A549 (cell line): ENCODE results near the gene RAB3C. TPM values are rescaled to one million over a fixed set of nuclear protein-coding genes. Genes with fewer than 3 reads are reported as not detected.

ENCODE experiments used
- ATAC-seq, 2 experiments: fragments of 200-7000 bp in 1 of 2; fragments of >200 bp in 1 of 2; cut with Nextera tagmentation in 1 of 2; cut with Tn5 transposase in 1 of 2; 3 replicates each; pipeline versions ENCODE4 v1.8.0 to v1.9.1; 2018 to 2020; ENCODE audit warnings: mild to moderate bottlenecking in 1 of 2, moderate library complexity in 1 of 2
- CTCF ChIA-PET: fragments of 300-600 bp; sonication (Branson Sonifier 250); formaldehyde crosslinking; extraction: SDS; loops from one replicate; lab custom pipeline; 2021; ENCODE audit warnings: antibody characterized with exemption, inconsistent platforms; lab: Yijun Ruan, JAX
- POLR2A ChIA-PET: fragments of 350-600 bp; formaldehyde crosslinking; extraction: SDS; loops from one replicate; lab custom pipeline; 2021; ENCODE audit warnings: antibody characterized with exemption, inconsistent platforms; lab: Yijun Ruan, JAX
- DNase-seq, 2 experiments: peaks; one replicate each; pipeline versions ENCODE4 v3.0.0 to v3.0.0-alpha.2; 2011 to 2016; ENCODE audit warnings: low read depth in 1 of 2, low spot score in 1 of 2
- FAIRE-seq: peaks from 2 replicates; lab custom pipeline; 2011; peaks lifted over from hg19 to GRCh38; lab: Jason Lieb, UNC
- H3K27ac ChIP-seq, 2 experiments: fragments of >200 bp; sonication (Bioruptor Twin); formaldehyde crosslinking; 3 replicates each; pipeline ENCODE4 v1.5.1; 2016 to 2017
- H3K4me1 ChIP-seq: fragments of >200 bp; sonication (Bioruptor Twin); formaldehyde crosslinking; 3 replicates; pipeline ENCODE4 v1.6.1; 2016
- H3K4me2 ChIP-seq: fragments of >200 bp; sonication (Bioruptor Twin); formaldehyde crosslinking; 3 replicates; pipeline ENCODE4 v1.6.1; 2016
- H3K4me3 ChIP-seq: fragments of >200 bp; sonication (Bioruptor Twin); formaldehyde crosslinking; 3 replicates; pipeline ENCODE4 v1.5.1; 2016
- H3K9me3 ChIP-seq: fragments of >200 bp; sonication (Bioruptor Twin); formaldehyde crosslinking; 3 replicates; pipeline ENCODE4 v1.6.1; 2016
- CBX2 ChIP-seq: fragments of 200-600 bp; sonication (generic); IDR thresholded peaks from 2 replicates; pipeline ENCODE4 v1.6.1; 2016; ENCODE audit warnings: low read depth, mild to moderate bottlenecking, borderline replicate concordance
- CBX8 ChIP-seq: fragments of 200-600 bp; sonication (generic); IDR thresholded peaks from 2 replicates; pipeline ENCODE4 v1.6.1; 2016
- CHD2 ChIP-seq: fragments of 150-350 bp; IDR thresholded peaks from 2 replicates; pipeline ENCODE4 v1.6.1; 2014; ENCODE audit warnings: low read length; ENCODE audit not compliant: partially characterized antibody
- EHF ChIP-seq: fragments of 250-450 bp; sonication (Bioruptor Pico); IDR thresholded peaks from 2 replicates; pipeline ENCODE4 v1.5.0; 2020; ENCODE audit warnings: mild to moderate bottlenecking
- EP300 ChIP-seq, 2 experiments: fragments of >200 bp; sonication (Bioruptor Twin); formaldehyde crosslinking; IDR thresholded peaks; 2 replicates in 1 of 2; 3 replicates in 1 of 2; pipeline ENCODE4 v1.6.1; 2016 to 2017
- ESRRA ChIP-seq: fragments of 150-350 bp; IDR thresholded peaks from 2 replicates; pipeline ENCODE4 v1.6.1; 2014; ENCODE audit warnings: mild to moderate bottlenecking, low read length, borderline replicate concordance
- GATA3 ChIP-seq: IDR thresholded peaks from 2 replicates; pipeline ENCODE4 v1.6.1; 2012; ENCODE audit warnings: borderline replicate concordance
- HEYL ChIP-seq: fragments of 250-450 bp; sonication (Bioruptor Pico); IDR thresholded peaks from 2 replicates; pipeline ENCODE4 v1.8.0; 2021; ENCODE audit warnings: mild to moderate bottlenecking, moderate library complexity
- HOXB13 ChIP-seq: fragments of 250-450 bp; sonication (Bioruptor Pico); IDR thresholded peaks from 2 replicates; pipeline ENCODE4 v1.5.0; 2020; ENCODE audit warnings: low read depth, mild to moderate bottlenecking, moderate library complexity
- HOXB5 ChIP-seq: fragments of 250-450 bp; sonication (Bioruptor Pico); IDR thresholded peaks from 2 replicates; pipeline ENCODE4 v1.5.0; 2020; ENCODE audit warnings: mild to moderate bottlenecking, moderate library complexity
- KDM5A ChIP-seq: fragments of 200-600 bp; sonication (generic); IDR thresholded peaks from 2 replicates; pipeline ENCODE4 v1.6.1; 2016; ENCODE audit warnings: antibody characterized with exemption, mild to moderate bottlenecking
- NFE2L2 ChIP-seq: fragments of 150-350 bp; conservative IDR thresholded peaks from 2 replicates; pipeline ENCODE4 v1.6.1; 2014; ENCODE audit warnings: low read length
- PHF8 ChIP-seq: fragments of 200-600 bp; sonication (generic); IDR thresholded peaks from 2 replicates; pipeline ENCODE4 v1.6.1; 2016; ENCODE audit warnings: low read depth, mild to moderate bottlenecking, antibody characterized with exemption, moderate library complexity, borderline replicate concordance
- POLR2A ChIP-seq: IDR thresholded peaks from 2 replicates; pipeline ENCODE4 v1.6.1; 2012; ENCODE audit warnings: mild to moderate bottlenecking, low read length
- RAD21 ChIP-seq, 2 experiments: fragments of >200 bp in 1 of 2; sonication (Bioruptor Twin) in 1 of 2; formaldehyde crosslinking in 1 of 2; IDR thresholded peaks in 1 of 2; conservative IDR thresholded peaks in 1 of 2; 2 replicates in 1 of 2; 3 replicates in 1 of 2; pipeline ENCODE4 v1.6.1; 2012 to 2018; ENCODE audit warnings: inconsistent platforms in 1 of 2
- RCOR1 ChIP-seq: fragments of 150-350 bp; IDR thresholded peaks from 2 replicates; pipeline ENCODE4 v1.6.1; 2014; ENCODE audit warnings: antibody characterized with exemption, low read length, low read depth
- RFX5 ChIP-seq: fragments of 450-650 bp; IDR thresholded peaks from 2 replicates; pipeline ENCODE4 v1.7.1; 2014; ENCODE audit warnings: antibody characterized with exemption, mild to moderate bottlenecking, moderate library complexity
- RNF2 ChIP-seq: fragments of 200-600 bp; sonication (generic); IDR thresholded peaks from 2 replicates; pipeline ENCODE4 v1.6.1; 2016; ENCODE audit warnings: low read depth, mild to moderate bottlenecking, antibody characterized with exemption, moderate library complexity, borderline replicate concordance
- SREBF2 ChIP-seq: fragments of 450-650 bp; IDR thresholded peaks from 2 replicates; pipeline ENCODE4 v1.6.1; 2014; ENCODE audit warnings: mild to moderate bottlenecking, moderate library complexity
- TFCP2L1 ChIP-seq: fragments of 250-450 bp; sonication (Bioruptor Pico); IDR thresholded peaks from 2 replicates; pipeline ENCODE4 v1.5.0; 2021; ENCODE audit warnings: mild to moderate bottlenecking
- ZFP36 ChIP-seq: fragments of 450-650 bp; IDR thresholded peaks from 2 replicates; pipeline ENCODE4 v1.6.1; 2014; ENCODE audit warnings: borderline replicate concordance; ENCODE audit not compliant: partially characterized antibody
- ZNF302 ChIP-seq: fragments of 250-450 bp; sonication (Bioruptor Pico); IDR thresholded peaks from 2 replicates; pipeline ENCODE4 v1.9.0; 2021; ENCODE audit warnings: inconsistent platforms, mild to moderate bottlenecking, moderate library complexity
- WGBS: methylation state at CpG from one replicate; pipeline ENCODE4 v1.1.6; 2017; ENCODE audit errors: missing lambda C conversion rate; 5-methylcytosine and 5-hydroxymethylcytosine counted together
- polyA plus RNA-seq, 4 experiments: library from polyadenylated mRNA; depleted of rRNA in 3 of 4; stranded (reverse); fragments of >200 nt; fragmentation: RNase III in 1 of 4; extraction: RNeasy Plus Mini Kit Qiagen cat#74134 plus additional on column Dnase treatment in 1 of 4; gene quantifications; 2 replicates in 3 of 4; 3 replicates in 1 of 4; pipeline ENCODE4 v1.2.3, GENCODE V29; 2011 to 2017
- TF ChIP-seq, protein P1 (sequence below): fragments of 200-600 bp; sonication (generic); IDR thresholded peaks from 2 replicates; pipeline ENCODE4 v1.6.1; 2016; ENCODE audit warnings: antibody characterized with exemption, mild to moderate bottlenecking, moderate library complexity
- TF ChIP-seq, protein P2 (sequence below): fragments of 150-350 bp; IDR thresholded peaks from 2 replicates; pipeline ENCODE4 v1.6.1; 2014; ENCODE audit warnings: low read depth, mild to moderate bottlenecking, low read length

The RAB3C gene
- polyA plus RNA-seq, 2 of the 4 experiments (the other 2 are of a cell fraction): not detected

DNA sequence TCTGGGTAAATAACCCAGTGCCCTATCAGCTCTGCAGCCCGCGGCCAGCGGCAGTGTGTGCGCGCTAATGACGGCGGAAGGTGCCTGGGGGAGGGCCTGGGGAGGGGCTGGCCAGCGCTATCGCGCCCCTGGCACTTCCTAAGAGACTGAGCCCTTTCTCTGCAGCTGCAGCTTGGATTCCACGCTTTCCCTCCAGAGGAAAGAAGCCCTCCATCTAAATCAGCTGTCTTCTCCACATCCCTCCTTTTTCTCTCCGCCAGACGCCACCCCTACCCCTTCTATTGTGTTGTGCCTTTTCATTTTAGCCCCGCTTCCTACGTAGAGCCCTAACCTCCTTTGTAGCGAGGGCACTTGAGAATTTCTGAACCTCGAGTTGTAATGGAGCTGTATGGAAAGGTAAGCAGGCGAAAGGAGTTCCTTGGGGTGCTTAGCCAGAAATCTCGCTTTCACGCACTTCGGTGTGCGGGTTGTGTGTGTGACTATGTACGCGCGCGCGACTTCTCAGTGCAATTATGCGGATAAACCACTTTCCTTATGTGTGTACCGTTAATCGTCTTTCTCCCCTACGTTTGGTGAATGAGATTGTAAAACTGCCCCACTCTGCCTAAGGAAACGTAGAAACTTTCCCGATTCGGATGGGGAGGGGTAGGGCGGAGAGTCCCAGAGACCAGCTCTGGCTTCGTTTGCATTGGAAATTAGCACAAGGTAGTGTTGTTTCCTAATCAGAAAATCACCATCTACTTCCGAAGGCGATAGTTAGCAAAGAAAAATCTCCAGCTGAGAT lies 664 bp upstream of the RAB3C start:
- TF ChIP-seq, protein P1, sequence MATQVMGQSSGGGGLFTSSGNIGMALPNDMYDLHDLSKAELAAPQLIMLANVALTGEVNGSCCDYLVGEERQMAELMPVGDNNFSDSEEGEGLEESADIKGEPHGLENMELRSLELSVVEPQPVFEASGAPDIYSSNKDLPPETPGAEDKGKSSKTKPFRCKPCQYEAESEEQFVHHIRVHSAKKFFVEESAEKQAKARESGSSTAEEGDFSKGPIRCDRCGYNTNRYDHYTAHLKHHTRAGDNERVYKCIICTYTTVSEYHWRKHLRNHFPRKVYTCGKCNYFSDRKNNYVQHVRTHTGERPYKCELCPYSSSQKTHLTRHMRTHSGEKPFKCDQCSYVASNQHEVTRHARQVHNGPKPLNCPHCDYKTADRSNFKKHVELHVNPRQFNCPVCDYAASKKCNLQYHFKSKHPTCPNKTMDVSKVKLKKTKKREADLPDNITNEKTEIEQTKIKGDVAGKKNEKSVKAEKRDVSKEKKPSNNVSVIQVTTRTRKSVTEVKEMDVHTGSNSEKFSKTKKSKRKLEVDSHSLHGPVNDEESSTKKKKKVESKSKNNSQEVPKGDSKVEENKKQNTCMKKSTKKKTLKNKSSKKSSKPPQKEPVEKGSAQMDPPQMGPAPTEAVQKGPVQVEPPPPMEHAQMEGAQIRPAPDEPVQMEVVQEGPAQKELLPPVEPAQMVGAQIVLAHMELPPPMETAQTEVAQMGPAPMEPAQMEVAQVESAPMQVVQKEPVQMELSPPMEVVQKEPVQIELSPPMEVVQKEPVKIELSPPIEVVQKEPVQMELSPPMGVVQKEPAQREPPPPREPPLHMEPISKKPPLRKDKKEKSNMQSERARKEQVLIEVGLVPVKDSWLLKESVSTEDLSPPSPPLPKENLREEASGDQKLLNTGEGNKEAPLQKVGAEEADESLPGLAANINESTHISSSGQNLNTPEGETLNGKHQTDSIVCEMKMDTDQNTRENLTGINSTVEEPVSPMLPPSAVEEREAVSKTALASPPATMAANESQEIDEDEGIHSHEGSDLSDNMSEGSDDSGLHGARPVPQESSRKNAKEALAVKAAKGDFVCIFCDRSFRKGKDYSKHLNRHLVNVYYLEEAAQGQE: no peak
- TF ChIP-seq NFE2L2: no peak
- peak; percentile 60 for TF ChIP-seq ZFP36
- no peak for TF ChIP-seq ESRRA
- TF ChIP-seq CBX8: peak; percentile 100
- 0 out of 2 replicates have a peak, but pooled peaks have one; percentile 23 for TF ChIP-seq CBX2
- no peak for TF ChIP-seq HOXB13 (CRISPR knock-in tag)
- TF ChIP-seq RNF2: peak; percentile 100
- TF ChIP-seq, all 56 proteins: peak for 4
- Histone ChIP-seq H3K4me3 (peak overlapping the region; percentile 43), H3K27ac (no peak overlapping the region), H3K9me3 (peaks cover 3% of the 10 kb centered on the region; the same call in 1 of the 3 replicates), H3K4me2 (peak overlapping the region; percentile 92), H3K4me1 (peaks cover 9% of the 10 kb centered on the region; the same call in 1 of the 3 replicates)
- no peak for DNase-seq
- ChIA-PET POLR2A (no interaction called here), CTCF (no interaction called here)
- peak; percentile 22 to 30; a peak in 4 of 6 replicates for ATAC-seq
- WGBS: 4% methylated on average over 38 of the region's 38 CpGs
- FAIRE-seq: no peak

DNA sequence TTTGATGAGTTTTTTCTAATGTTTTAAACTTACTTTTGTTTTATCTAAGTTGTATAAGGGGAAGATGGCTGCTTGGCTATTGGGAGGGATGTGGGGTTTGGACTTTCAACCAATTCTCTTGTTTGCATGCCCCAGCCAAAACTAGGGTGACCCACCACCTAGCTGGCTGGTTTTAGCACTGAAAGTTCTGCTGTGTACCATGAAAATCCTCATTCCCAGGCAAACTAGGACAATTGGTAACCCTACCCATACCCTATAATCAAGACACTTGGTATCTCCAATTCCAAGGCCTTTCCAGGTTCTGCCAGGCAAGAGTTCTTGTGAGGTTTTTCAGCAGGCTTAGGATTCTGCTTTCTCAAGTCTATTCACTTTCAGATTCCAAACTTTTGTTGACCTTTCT lies 13.1 kb downstream of the RAB3C start:
- CTCF ChIA-PET: no interaction called here
- DNase-seq: no peak
- Histone ChIP-seq H3K4me3 (no peak overlapping the region), H3K27ac (no peak overlapping the region), H3K9me3 (no peaks in the 10 kb centered on the region), H3K4me1 (no peaks in the 10 kb centered on the region), H3K4me2 (no peak overlapping the region)
- no peak for ATAC-seq
- POLR2A ChIA-PET: no interaction called here
- FAIRE-seq: no peak
- no peak for TF ChIP-seq ZFP36
- no peak for TF ChIP-seq HOXB5 (CRISPR knock-in tag)
- no peak for TF ChIP-seq RFX5
- TF ChIP-seq TFCP2L1 (CRISPR knock-in tag): no peak
- TF ChIP-seq EHF (CRISPR knock-in tag): no peak
- TF ChIP-seq ZNF302 (CRISPR knock-in tag): no peak
- TF ChIP-seq RAD21 (conservative IDR thresholded peaks at IDR 0.05 in 1 of 2, IDR thresholded peaks at IDR 0.05 in 1 of 2): no peak
- TF ChIP-seq, protein P2, sequence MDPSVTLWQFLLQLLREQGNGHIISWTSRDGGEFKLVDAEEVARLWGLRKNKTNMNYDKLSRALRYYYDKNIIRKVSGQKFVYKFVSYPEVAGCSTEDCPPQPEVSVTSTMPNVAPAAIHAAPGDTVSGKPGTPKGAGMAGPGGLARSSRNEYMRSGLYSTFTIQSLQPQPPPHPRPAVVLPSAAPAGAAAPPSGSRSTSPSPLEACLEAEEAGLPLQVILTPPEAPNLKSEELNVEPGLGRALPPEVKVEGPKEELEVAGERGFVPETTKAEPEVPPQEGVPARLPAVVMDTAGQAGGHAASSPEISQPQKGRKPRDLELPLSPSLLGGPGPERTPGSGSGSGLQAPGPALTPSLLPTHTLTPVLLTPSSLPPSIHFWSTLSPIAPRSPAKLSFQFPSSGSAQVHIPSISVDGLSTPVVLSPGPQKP: no peak
- TF ChIP-seq RCOR1: no peak
- TF ChIP-seq EP300 (IDR thresholded peaks at IDR 0.05): no peak

DNA sequence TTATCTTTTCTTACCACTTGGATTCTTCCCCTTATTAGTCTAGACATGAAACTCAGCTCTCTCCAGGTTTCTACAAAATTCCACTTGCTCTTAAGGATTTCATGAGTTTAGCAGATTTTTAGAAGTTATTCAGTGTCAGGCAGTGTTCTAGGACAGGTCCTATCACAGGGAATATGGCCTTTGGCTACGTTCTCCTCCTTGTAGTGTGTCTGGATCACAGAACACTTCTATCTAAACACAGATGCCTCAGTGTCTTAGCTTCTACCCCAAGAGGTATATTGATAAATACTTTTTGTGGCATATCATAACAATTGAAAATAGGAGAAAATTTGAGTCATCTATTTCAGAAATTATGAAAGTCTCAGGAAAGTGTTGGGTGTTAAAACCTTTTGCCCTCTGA lies 15.6 kb downstream of the RAB3C start:
- no peak overlapping the region for H3K4me3 ChIP-seq
- H3K27ac ChIP-seq: no peak overlapping the region
- DNase-seq (no peak), ATAC-seq (no peak), FAIRE-seq (no peak)
- H3K9me3 ChIP-seq: no peaks in the 10 kb centered on the region
- ChIA-PET CTCF (no interaction called here), POLR2A (no interaction called here)
- no peaks in the 10 kb centered on the region for H3K4me1 ChIP-seq
- WGBS: 21% methylated on average over 1 of the region's 1 CpG
- TF ChIP-seq SREBF2 (no peak), NFE2L2 (no peak), POLR2A (no peak), CBX2 (no peak), GATA3 (no peak), PHF8 (no peak), KDM5A (no peak), HEYL (CRISPR knock-in tag) (no peak), RAD21 (conservative IDR thresholded peaks at IDR 0.05 in 1 of 2, IDR thresholded peaks at IDR 0.05 in 1 of 2) (no peak), EHF (CRISPR knock-in tag) (no peak), CHD2 (no peak)
- TF ChIP-seq, all 56 proteins: peak for 0
- H3K4me2 ChIP-seq: no peak overlapping the region
